PC-9 (cell line): ENCODE data around the gene STYXL2.

Experiments
- CTCF ChIP-seq: fragments of 200-600 bp; sonication (generic); conservative IDR thresholded peaks from 2 replicates; pipeline ENCODE4 v1.6.1; 2017; ENCODE audit warnings: mixed run types, antibody characterized with exemption, mild to moderate bottlenecking, moderate library complexity
- EZH2 ChIP-seq: fragments of 200-600 bp; sonication (generic); IDR thresholded peaks from 2 replicates; pipeline ENCODE4 v1.8.0; 2017; ENCODE audit warnings: antibody characterized with exemption, low read depth

GRCh38 chr1:167107456-167107855 is 13.6 kb downstream of the STYXL2 start:
- TF ChIP-seq CTCF (no peak), EZH2 (no peak)
